NCI-H1417 (cell line): ENCODE data around the gene DAO.
A peak's percentile ranks its signal among the peaks of the same experiment; 100 is the strongest.

Source experiments
- DNase-seq, 3 experiments: peaks; one replicate each; lab custom pipeline; 2025; lab: John Stamatoyannopoulos, UW

Gene DAO

GRCh38 chr12:108875682-108876361 lies 4.1 kb upstream of the DAO start:
- no peak for DNase-seq

DNA sequence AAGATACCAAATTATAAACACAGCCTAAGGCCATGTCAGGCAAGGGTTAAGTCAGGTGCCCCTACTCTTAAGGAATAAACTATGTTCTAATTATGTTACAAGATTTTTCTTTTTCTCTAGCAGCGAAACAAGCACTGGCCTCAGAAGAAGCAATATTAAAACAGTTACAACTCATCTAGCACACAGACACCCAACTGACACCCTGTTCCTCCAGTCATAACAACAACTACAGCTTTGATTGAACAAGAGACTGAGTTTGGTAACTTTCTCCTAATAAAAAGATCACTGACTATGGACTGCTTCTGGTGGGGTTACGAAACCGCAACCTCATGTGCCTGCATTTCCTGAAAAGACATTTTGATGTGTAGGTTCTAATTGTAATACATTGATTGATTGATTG lies 3.3 kb upstream of the DAO start:
- DNase-seq = no peak

DNA sequence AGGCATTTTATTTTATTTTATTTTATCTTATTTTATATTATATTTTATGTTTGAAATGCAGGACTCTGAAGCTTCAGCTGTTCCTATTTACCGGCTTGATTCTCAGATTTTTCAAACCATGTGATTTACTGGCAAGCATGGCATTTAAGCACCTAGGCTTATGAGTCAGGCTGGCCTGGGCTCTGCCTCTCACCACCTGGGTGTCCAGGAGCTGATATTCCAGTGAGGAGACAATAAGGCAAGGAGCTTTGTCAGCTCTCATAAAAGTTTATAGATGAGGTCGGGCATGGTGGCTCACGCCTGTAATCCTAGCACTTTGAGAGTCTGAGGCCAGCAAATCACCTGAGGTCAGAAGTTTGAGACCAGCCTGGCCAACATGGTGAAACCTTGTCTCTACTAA lies 2.1 kb downstream of the DAO start:
- DNase-seq = no peak

DNA sequence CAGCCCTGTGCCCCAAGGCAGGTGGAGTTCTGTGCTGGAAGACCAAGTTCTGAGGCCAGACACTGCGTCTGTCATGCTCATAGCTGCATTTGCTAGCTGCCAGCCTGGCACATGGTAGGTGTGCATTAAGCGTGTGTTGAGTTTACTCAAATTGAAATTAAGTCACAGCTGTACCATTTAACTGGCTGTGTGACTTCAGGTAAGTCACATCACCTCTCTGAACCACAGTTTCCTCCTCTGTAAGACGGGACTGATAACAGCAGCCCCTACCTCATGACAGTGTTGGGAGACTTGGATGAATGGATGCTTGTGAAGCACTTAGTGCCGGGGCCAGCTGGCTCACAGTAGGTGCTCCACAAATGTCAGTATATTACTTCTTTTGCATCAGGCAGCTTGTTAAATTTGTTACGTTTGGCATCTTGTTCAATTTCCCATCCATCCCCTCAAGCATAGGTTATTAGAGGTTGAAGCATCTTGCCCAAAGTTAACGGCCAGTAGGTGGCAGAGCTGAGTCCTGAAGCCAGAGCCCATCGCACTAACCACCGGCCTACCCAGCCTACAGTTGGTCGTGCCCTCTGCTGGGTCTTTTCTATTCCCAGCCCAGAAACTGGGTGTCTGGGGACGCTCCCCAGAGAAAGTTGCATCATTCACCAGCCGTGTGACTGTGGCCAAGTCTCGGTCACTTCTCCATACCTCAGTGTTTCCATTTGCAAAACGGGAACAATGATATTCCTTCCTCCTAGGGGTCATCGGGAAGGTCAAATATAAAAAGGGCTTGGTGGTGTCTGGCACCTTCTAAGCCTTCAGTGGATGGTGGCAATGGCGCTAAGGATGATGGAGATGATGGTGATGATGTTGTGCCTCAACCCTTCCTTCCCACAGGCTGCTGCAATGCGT lies 4.5 kb downstream of the DAO start:
- peak; percentile 11 to 58 (median 50) for DNase-seq

GRCh38 chr12:108886873-108887629 lies 7.2 kb downstream of the DAO start:
- DNase-seq = no peak

- DNase-seq = no peak
Observed at GRCh38 chr12:108888031-108888430, 8.1 kb downstream of the DAO start.

- no peak for DNase-seq
Observed at GRCh38 chr12:108890208-108890607, 10.3 kb downstream of the DAO start.

- DNase-seq = no peak
Observed at GRCh38 chr12:108895220-108895802, 15.4 kb downstream of the DAO start.

- DNase-seq = no peak
Observed at GRCh38 chr12:108896336-108896735, 16.4 kb downstream of the DAO start.

DNA sequence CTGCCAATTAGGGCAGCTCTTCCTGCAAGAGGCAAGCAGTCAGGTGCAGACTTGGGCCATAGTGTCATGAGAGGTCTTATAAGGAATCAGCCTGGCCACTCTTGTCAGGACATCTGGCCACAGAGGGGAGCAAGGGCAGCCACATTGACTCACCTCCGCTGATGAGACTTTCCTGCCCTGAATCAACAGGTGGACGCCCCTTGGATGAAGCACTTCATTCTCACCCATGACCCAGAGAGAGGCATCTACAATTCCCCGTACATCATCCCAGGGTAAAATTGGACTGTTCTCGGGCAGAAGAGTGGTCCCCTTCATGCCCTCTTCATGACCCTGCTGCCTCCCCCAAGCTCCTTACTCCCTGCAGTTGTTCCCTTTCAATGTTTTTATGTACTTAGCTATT lies 16.9 kb downstream of the DAO start:
- DNase-seq = no peak

DNA sequence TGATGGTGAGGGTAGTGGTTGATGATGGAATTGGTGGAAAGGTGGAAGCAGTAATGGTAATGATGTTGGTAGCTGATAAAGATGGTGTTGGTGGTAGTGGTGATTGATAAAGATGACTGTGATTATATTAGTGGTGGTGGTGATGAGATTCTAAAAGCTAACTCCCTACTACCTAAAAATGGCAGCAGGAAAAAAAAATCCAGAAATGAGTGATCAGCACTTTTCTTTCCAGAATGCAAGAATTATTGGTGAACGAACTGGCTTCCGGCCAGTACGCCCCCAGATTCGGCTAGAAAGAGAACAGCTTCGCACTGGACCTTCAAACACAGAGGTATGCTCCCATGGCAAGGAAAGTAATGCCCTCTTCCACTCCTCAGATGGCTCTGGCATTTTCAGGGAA lies 19.3 kb downstream of the DAO start:
- DNase-seq = no peak

- DNase-seq = no peak
Observed at GRCh38 chr12:108905725-108906124, 25.8 kb downstream of the DAO start.

- DNase-seq = no peak
Observed at GRCh38 chr12:108906971-108907370, 27.1 kb downstream of the DAO start.

GRCh38 chr12:108907839-108908351 lies 28.0 kb downstream of the DAO start:
- DNase-seq = no peak

GRCh38 chr12:108910336-108910735 lies 30.4 kb downstream of the DAO start:
- DNase-seq = no peak

DNA sequence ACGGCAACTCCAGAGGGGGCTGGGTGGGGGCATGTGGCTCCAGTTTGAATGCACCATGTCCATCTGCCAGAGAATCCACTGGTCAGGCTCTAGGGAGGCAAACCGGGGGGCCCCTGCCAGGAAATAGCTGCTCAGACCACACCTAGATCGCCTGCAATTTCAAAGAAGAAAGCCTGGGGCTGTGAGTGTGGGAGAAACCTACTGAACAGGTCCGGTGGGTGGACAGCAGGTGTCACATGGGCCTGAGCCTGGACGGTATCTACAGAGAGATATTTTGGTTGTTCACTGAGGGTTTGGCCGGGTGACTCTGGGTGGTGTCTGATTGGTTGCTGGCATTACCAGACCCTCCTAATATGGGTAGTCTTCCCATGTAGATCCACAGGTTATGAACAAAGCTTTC lies 32.0 kb downstream of the DAO start:
- DNase-seq = no peak

DNA sequence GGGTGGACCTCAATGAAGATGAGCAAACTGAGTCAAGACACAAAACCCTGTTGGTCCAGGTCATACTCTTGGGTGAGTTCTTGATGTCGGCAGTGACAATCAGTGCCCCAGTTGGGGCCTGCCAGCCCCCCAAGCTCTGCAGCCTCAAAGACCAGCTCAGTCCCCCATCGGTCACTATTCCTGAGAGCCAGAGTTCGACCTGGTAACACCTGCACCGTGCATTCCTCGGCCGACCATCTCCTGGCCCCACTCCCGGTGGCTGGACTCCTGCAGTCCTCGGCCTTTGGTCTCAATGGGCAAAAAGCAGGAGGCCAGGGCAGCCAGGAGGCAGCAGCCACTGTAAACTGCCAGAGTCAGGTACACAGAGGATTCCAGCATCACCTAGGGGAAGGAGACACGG lies 32.5 kb downstream of the DAO start:
- DNase-seq = no peak

- no peak for DNase-seq
Observed at GRCh38 chr12:108914121-108914531, 34.2 kb downstream of the DAO start.

- DNase-seq = no peak
Observed at GRCh38 chr12:108915632-108916133, 35.8 kb downstream of the DAO start.

GRCh38 chr12:108916336-108916735 lies 36.4 kb downstream of the DAO start:
- no peak for DNase-seq

DNA sequence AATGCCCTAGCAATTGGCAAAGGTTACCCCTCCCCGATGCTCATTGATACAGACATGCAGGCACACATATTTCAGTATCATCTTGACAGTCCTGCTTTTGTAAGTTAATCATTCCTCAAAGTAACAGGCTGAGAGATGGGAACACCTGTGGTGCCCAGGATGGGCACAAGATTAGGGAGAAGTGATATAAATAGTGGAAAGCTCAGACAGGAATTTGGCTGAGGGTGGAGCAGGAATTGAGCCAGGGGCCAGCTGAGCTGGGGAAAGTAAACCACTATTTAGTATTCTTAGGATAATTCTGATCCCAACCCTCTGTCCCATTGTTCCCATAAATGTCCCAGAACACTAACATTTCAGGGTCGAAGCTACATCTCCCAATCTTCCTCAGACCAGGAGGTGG lies 38.3 kb downstream of the DAO start:
- no peak for DNase-seq
